Anterior cingulate cortex (tissue), 58 donors: ENCODE data around the gene EDN2.

Experiments
- DNase-seq, 58 donors: peaks; one replicate each; lab custom pipeline; 2025; lab: John Stamatoyannopoulos, UW

The EDN2 gene

DNA sequence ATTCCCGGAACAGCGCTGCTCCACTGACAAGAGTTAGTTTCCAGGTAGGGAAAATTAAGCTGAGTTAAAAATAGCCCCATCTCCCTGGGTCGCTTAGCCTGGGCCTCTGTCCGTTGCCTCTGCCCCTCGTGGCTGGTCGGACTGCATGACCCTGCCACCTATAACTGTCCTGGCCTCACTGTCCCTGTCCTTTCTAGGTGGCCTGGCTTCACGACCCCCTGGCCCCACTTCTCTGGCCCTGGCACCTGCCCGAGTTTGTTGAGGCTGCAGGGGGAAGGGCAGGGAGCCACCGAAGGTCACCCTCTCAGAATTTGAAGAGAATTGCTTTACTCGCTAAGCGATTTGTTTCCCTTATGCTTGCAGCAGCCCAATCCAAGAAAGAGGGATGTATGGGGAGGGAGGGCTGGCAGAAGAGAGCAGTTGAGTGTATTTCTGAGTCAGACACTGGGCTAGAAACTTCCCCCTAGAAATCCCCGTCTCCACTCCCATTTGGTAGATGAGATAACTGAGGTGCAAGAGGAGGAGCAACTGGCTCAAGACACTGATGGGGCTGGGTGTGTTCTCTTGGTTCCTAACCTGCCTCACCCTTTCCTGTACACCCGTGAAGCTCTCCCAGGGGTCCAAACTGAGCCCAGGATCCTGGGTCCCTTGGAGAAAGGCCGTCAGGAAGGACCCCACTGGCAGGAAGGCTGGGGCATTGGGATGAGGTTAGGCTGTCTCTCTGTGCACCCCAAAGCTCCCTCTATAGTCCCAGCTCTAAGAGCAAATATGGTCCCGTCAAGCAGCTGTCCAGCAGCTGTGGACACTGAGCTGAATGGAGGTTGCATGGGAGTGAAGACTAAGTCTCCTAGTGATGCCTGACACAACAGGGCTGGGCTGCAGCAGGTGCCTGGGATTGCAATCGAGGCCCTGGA, 2.9 kb upstream of the EDN2 start:
- DNase-seq, result no peak

DNA sequence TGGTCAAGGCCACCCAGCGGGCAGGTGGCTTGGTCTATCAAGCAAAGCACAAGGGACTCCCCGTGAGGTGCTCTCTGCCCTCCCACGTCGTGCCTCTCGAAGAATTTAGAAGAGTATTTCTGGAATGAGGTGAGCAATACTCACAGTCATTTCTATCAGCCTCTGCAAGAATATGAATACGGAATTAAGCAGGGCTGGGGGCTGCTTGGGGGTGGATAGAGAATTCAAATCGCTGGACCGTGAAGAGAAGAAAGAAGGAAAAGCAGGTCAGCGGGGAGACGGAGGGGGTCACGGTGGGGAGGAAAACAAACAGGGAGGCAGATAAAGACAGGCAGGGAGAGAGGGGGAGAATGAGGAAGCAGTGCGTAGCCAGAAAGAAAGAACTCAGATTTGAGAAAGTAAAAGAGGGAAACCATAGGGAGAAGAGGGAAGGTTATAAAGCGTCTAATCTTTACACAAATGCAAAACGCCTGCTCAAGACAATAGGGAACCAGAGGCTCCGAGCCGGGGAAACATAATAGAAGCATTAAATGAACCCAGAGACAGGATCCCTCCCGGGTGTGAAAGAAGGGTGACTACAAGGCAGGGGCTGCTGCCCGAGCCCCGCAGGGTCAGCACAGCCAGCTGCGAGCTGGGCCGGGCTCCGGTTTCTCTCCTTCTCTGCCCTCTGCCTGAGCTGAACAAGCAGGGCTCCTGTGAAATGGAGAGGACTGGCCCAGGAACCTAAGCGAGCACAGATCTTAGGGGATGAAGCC, 2.1 kb upstream of the EDN2 start:
- no peak for DNase-seq

DNA sequence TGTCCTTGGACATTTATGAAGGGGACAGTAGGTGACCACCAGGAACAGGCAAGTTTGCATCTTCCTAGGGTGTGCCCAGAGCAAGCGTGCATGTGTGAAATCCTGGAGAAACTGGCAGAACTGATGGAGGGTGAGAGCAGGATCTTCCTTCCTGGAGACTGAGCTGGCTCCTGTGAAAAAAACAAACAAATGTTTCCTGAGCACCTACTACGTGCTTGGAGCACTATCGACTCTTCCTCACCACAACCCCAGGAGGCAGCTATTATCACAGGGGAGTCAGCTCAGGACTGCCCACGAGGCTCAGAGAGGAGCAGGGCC, 1.5 kb upstream of the EDN2 start:
- DNase-seq, result no peak

DNA sequence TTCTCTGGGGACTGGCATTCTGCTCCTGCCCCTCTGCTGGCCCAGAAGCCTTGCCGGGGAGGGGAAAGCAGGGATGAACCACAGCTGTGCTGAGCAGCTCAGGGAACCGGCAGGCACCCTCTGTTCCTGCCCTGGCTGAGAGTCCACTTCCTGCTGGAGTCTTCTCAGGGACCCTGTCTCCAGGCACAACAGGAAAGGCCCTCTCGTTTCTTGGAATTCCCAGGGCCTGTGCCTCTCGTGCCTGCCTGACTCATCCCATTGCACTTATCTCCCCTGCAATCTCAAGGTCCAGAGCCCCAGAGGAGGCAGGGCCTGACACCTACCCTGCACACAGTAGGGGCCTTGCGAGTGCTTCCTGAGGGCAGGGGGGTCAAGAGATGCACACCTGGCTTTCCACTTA, 1.1 kb upstream of the EDN2 start:
- DNase-seq, result no peak

DNA sequence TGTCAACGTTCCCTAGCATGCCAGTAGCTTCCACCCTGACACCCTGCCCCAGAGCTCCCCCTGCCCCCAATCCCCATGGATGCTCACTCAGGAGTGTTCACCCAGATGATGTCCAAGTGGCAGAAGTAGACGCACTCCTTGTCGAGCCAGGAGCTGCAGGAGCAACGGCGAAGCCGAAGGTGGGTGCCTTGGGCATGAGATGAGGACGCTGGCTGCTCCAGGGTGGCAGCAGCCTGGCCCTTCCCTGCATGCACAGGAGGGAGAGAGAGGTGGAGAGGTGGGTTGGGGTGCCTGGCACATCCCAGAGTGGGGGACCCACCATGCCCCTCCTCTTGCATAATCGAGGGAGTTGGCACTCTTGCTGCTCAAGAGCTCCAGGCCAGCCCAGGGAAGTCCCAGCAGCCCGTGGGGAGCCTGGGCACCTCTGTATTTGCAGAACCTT, 502 bp downstream of the EDN2 start:
- no peak for DNase-seq

DNA sequence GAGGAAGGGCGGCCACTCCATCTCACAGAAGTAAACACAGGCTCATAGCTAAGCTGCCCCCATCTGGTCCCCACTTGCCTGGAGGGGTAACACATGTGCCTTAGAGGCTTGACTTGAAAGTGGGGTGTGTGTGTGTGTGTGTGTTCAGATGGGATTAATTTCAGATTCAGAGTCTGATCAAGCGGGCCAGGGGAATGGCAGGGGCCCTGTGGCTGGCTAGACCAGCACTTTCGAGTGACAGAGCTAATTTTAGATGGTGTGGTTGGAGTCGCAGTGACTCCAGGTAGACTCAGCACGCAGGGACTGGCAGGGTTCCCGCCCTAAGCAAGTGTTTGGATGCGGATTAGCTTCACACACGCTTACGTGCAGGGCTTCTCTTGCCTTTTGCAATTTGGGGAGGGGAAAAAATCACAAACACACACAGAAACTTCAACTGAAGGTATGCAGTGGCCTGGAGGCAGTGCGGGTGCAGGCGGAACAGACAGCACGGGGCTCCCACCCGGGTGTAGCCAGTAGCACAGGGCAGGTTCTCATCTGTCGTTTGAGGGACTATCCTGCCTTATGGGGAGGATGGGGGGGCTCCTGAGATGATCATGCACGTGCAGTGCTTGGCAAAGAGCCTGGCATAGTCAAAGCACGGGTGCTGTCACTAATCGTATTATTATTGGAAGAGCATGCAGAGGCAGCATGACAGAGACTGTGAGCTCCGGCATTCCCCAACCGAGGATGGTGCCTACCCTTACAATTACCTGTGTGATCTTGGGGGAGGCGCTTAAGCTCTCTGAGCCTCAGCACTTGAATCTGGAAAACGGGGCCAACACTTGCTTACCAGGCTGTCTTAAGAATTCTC, 1.3 kb downstream of the EDN2 start:
- no peak for DNase-seq

DNA sequence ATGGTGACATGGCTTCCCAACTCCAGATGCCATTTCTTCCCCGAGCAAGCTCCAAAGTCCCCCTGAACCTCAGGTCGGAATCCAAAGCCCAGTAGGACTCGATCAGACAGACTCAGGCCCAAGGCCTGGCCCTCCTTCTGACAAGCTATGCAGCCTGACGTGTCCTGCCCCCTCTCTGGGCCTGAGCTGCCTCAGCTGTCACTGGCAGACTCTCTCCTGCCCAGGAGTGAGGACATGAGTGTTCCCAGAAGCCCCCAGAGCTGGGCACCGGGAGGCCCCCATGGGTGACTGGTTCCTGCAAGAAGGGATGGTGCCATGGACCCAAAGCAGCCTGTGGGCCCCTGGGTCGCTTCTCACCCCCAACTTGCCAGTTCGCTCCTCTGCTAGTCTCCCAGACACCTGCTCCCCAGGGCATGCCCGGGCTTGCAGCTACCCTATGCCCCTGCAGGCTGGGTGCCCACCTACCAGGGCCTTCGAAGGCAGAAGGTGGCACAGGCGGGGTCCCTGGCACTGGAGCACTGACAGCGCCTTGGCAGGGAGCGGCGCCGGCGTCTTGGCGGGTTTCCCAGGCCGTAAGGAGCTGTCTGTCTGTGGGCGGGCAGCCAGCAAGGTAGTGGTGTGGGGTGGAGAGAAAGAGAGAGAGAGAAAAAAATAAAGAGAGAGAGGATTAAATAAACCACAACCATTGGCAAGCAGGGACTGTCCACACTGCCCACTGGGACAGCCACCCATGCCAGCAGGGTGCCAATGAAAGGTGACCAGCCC, 2.3 kb downstream of the EDN2 start:
- DNase-seq, result peak in 5 of 58 donors; percentile 12 to 18 (median 16)

DNA sequence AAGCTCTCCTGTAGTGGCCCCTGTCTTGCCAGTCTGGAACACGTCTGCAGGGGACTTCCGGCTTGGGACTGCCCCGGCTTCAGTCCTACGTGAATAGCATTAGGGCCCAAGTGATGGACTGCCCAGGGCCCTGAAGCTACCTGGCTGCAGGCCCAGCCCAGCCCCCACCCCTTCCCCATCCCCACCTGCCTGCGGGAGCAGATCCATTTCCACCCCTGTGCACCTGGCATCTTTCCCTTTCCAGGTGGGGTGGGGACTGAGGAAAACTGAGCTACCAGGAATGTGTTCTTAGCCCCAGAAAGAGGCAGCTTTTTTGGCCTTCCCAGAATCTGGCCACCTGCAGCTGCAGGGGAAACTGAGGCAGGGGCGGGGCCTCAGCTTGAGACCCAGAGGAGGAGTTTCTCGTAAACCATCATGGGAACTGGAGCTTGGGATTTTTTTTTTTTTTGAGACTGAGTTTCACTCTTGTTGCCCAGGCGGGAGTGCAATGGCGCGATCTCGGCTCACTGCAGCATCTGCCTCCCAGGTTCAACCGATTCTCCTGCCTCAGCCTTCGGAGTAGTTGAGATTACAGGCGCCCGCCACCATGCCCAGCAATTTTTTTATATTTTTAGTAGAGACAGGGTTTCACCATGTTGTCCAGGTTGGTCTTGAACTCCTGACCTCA, 3.2 kb downstream of the EDN2 start:
- no peak for DNase-seq

DNA sequence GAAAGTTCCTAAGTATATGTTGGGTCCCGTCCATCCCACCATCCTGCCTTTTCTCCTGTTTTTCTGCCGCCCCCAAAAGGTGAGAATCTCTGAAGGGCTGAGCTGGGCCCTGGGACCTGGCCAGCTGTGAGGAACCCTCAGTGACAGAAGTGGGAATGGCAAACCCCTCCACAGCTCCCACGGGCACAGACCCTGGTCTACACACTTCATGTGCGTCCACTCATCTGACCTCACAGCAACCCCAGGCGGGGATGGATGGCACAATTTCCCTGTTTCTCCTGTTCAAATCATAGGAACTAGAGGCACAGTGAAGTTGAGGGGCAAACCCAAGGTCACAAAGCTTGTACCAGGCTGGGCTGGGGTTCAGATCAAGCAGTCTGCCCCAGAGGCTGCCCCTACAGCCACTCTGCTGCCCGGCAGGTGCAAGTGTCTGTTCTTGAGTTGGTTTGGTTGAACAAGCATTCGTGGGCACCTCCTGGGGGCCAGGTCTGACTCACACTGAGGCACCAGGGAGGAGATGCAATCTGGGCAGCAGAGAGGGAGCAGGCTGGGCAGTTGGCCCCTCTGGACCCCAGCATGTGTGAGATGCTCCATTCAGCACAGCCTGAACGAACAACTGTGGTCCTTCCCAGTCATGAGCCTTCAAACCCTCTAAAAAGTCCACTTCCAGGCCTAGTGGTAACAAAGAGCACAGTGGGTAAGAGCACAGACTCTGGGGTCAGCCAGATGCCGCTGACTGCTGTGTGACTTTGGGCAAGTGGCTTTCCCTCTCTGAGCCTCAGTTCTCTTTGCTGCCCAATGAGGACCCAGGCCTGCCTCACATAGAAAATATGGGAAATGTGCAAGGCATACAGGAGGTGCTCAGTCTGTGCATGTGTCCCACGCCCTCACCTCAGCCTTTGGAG, 4.0 kb downstream of the EDN2 start:
- no peak for DNase-seq

DNA sequence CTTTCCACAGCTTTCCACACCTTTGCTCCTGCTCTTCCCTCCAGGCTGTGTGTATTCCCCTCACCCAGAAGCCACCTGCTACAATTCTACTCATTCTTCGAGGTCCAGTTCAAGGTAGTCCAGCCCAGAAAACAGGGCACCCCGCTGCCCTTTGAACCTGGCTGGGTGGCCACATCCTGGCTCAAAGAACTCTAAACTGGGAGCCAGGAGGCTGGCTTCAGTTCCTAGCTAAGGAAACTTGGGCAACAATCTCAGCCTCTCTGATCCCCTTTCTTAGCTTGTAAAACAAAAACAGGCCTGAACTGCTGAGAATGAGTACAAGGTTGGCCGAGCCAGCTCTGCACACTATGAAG, 4.7 kb downstream of the EDN2 start:
- DNase-seq, result no peak

DNA sequence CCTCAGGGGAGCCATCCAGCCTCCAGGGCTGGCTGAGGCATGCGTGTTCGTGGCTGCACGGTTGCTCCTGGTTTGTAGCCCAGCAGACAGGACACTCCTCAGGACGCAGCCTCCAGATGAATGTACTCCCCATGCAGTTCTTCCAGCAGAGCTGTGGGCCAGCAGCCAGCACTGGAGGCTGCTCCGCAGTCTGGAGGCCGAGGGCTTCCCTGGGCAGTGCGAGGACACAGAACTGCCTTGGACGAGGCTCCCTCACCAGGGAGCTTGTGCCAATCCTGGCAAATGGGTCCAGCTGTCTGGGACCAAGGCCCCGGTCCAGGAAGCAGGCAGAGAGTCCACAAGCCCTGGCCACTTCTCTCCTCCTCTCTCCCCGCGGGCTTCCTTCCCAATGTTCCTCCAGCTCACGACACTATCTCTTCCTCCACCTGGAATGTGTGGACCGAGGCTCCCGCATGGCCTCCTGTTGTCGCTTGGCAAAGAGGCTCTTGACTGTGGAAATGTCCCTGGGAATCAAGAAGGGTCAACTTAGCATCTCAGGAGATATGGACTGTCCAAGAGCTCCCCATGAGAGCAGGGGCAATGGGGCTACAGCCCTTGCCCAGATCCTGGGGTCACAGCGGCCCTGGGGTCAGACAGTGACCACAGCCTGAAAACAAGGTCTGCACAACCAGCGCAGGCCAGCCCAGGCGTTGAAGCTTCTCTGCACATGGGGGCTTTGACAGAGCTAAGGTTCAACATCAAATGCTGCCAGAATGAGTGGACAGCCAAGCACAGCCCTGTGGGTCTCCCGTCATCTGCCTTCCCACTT, 5.3 kb downstream of the EDN2 start:
- DNase-seq, result peak in 24 of 58 donors; percentile 10 to 65 (median 37)

DNA sequence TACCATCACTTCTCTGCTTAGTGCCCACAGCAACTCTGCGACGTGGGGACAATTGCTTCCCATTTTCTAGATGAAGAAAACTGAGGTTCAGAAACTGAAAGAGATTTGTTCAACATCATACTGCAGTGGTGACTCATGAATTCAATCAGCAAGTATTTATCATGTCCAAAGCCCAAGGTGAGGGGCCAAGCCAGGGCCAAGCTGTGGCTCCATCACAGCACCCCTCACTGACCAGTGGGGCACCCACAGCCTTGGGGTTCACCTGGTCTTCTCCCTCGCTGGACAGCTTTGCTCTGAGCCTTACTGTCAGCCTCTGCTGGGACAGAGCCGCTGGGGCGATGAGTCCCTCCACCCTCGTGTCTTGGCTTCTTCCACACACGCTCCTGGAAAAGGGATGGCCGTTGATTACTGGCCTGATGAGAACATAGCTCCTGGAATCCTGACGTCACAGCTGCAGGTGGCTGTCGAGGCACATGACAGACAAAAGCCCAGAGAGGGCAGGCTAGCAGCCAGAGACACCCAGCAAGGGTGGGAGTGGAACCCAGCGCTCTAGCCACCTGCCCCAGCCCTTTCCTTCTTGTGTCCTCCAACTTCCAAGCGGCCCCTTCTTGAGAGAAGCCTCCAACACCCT, 6.2 kb downstream of the EDN2 start:
- no peak for DNase-seq

DNA sequence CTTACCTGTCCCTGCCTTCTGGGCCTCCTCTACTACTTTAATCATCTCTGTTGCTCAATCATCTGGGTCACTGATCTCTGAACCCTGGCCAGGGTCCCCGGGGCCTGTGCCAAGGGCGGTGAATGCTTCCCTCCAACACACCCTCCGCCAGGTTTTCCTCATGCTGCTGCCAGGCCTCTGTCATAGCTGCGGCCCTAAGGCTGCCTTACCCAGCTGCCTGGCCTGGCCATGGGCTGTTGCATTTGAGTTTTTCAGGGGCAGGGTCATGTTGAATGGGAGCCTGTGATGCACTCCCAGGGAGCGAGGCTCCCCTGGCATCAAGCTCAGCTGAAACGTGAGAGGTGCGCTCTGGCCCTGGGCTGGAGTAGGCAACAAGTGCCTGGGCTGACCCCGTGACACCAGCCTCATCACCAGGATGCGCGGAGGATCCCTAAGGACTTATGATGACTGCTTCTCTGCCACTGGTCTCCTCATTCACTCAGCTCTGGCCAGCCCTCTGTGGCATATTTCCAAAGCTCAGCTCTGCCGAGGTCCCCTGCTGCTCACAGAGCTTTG, 7.6 kb downstream of the EDN2 start:
- no peak for DNase-seq

DNA sequence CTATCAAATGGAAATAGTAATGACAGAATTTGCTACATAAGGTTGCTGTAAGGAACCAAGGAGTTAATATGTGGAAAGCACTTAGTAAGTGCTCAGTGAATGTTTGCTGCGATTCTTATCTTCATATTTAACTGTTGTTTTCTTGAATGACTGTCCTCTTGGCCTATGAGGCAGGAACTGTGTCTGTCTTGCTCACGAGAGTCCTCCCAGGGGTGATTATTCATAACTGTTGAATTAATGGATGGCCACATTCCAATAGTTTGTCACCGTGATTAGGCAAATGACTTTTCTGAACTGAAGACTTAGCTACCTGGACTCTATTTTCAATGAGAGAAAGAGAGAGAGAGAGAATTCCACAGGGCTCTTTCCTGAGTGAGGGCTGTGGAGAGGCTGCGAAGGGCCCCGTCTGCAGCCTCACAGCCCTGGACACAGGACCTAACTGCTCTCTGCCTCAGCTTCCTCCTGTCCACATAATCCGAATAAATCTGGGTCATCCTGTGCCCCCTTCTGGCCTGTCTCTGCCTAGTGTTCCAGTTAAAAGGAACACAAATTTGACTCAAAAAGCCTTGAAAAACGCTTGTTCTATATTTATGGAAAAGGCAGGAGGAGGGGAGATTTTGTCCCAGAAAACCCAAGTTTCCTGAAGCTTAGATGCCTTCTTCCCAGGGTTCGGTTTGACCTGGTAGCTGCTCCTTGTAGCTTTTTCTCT, 8.5 kb downstream of the EDN2 start:
- DNase-seq, result no peak

DNA sequence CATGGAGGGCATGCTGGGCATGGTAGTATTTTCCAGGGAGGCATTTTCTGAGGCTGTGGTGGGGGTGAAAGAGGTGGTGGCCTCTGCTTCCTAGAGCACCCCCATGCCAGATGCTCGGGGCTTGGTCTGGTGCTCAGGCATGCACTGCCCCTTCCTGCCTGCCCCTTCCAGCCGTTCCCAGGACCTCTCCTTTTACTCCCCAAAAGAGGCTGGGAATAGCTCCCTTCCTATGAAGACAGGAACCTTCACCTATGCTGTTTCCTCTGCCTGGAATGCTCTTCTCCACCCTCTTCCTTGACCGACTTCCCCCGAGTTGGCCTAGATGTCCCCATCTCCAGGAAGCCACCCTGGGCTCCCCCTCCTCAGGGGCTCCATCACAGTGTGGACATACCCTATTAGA, 9.1 kb downstream of the EDN2 start:
- DNase-seq, result no peak
